Activated CD8-positive, alpha-beta T cell treated with anti-CD3 and anti-CD28 coated beads, Interleukin-2, amount 10 ng/mL, durations not matched to agents 7 days and 5 days (primary cell): ENCODE measurements around the gene CYSRT1. TPM values are rescaled to one million over a fixed set of nuclear protein-coding genes. Genes with fewer than 3 reads are reported as not detected.
"Not testable (repeated sequence)": the region's sequence is repeated elsewhere in the genome, so short reads cannot be mapped to it uniquely, and the experiment has no call there.

ENCODE experiments used
- ATAC-seq: fragments of 150-1000 bp; cut with Tn5 transposase; one replicate; pipeline ENCODE4 v1.10.0; 2021; ENCODE audit warnings: moderate library complexity
- CTCF ChIA-PET: fragments of 350-600 bp; sonication (Branson Sonifier 250); formaldehyde crosslinking; loops from one replicate; lab custom pipeline; 2021; ENCODE audit warnings: antibody characterized with exemption; lab: Charles Lee
- POLR2A ChIA-PET: fragments of 350-600 bp; sonication (Branson Sonifier 250); formaldehyde crosslinking; loops from one replicate; lab custom pipeline; 2021; ENCODE audit warnings: antibody characterized with exemption; lab: Charles Lee
- DNase-seq: peaks from one replicate; pipeline ENCODE4 v3.0.0-alpha.2; 2020
- H3K27ac Mint-ChIP-seq: one replicate; pipeline ENCODE4 v1.8.0; 2021; ENCODE audit warnings: mild to moderate bottlenecking, mixed read lengths
- H3K27me3 Mint-ChIP-seq: one replicate; pipeline ENCODE4 v1.8.0; 2021; ENCODE audit warnings: low read depth, mixed read lengths
- H3K36me3 Mint-ChIP-seq: one replicate; pipeline ENCODE4 v1.8.0; 2021; ENCODE audit warnings: low read depth, mixed read lengths
- H3K4me1 Mint-ChIP-seq: one replicate; pipeline ENCODE4 v1.8.0; 2021; ENCODE audit warnings: low read depth, mixed read lengths
- H3K4me3 Mint-ChIP-seq: one replicate; pipeline ENCODE4 v1.8.0; 2021; ENCODE audit warnings: mild to moderate bottlenecking, mixed read lengths
- H3K9me3 Mint-ChIP-seq: one replicate; pipeline ENCODE4 v1.8.0; 2022; ENCODE audit warnings: mixed read lengths; ENCODE audit not compliant: insufficient read depth
- total RNA-seq, 2 experiments: library from RNA; stranded (reverse); gene quantifications; one replicate each; pipeline ENCODE4 v1.2.3, GENCODE V29; 2021

The CYSRT1 gene
- total RNA-seq, 2 experiments from 2014 or later: 0.42 to 0.50 TPM

- H3K27me3 Mint-ChIP-seq: peaks cover 3% of the 10 kb centered on the region
Measured at GRCh38 chr9:137235424-137236237, 10.7 kb downstream of the CYSRT1 start.

GRCh38 chr9:137236238-137236935 lies 11.4 kb downstream of the CYSRT1 start:
- Mint-ChIP-seq H3K4me3 (no peak overlapping the region), H3K9me3 (no peaks in the 10 kb centered on the region), H3K27me3 (peaks cover 3% of the 10 kb centered on the region), H3K4me1 (peaks cover 20% of the 10 kb centered on the region), H3K27ac (no peak overlapping the region), H3K36me3 (peaks cover 8% of the 10 kb centered on the region)
- CTCF ChIA-PET: interaction anchor here (0.6 to 5.2 kb wide), 44 partner anchors 9 to 440 kb away, joined by 3 to 73 read pairs (median 4); partner anchors contain the start of genes ABCA2, ANAPC2, CCDC183 and CYSRT1
- POLR2A ChIA-PET: interaction anchor here (0.6 to 1.7 kb wide), 6 partner anchors 9 to 165 kb away, joined by 3 to 5 read pairs (median 3); partner anchors contain the start of genes ANAPC2, RNF208 and RNF224
- DNase-seq (peak; percentile 93), ATAC-seq (peak; percentile 29)

More at GRCh38 chr9:137235424-137236237, 10.7 kb downstream of the CYSRT1 start:
- ATAC-seq (no peak), DNase-seq (no peak)
- H3K4me3 Mint-ChIP-seq: no peak overlapping the region
- no peak overlapping the region for H3K27ac Mint-ChIP-seq
- no peaks in the 10 kb centered on the region for H3K9me3 Mint-ChIP-seq
- peaks cover 4% of the 10 kb centered on the region for H3K36me3 Mint-ChIP-seq
- ChIA-PET CTCF (interaction anchor here (1.0 to 5.2 kb wide), 17 partner anchors 10 to 439 kb away, joined by 3 to 73 read pairs (median 7); partner anchors contain the start of genes ANAPC2, CCDC183, CYSRT1 and DPP7), POLR2A (no interaction called here)
- H3K4me1 Mint-ChIP-seq: peaks cover 18% of the 10 kb centered on the region

DNA sequence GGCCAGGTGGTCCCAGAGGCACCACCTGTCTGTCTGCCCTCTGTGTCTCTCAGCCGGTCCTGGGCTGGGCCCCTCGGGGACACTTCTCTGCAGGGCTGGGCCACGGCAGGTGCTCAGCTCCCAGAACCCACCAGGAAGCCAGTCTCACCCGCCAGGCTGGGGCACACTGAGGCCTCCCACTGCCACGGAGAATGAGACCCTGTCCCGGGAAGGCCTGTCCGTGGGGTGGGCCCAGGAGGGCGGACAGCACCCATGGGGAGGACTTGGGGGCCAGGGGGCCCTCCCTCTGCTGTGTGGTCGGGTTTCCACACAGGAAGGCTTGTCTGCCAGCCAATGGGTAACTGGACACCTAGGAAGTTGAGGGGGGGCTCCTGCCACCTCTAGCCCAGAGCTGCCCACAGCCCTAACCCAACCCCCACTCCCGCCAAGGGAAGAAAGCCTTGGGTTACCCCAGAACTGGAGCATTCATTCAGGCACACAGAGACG lies 12.0 kb downstream of the CYSRT1 start:
- no peak overlapping the region for H3K27ac Mint-ChIP-seq
- ATAC-seq: no peak
- no peak overlapping the region for H3K4me3 Mint-ChIP-seq
- ChIA-PET POLR2A (interaction anchor here (0.6 to 1.7 kb wide), 6 partner anchors 8 to 166 kb away, joined by 3 to 5 read pairs (median 3); partner anchors contain the start of genes ANAPC2, RNF208 and RNF224), CTCF (interaction anchor here (0.6 to 5.2 kb wide), 44 partner anchors 9 to 441 kb away, joined by 3 to 73 read pairs (median 4); partner anchors contain the start of genes ABCA2, ANAPC2, CCDC183 and CYSRT1)
- DNase-seq: no peak
- peaks cover 10% of the 10 kb centered on the region for H3K36me3 Mint-ChIP-seq
- no peaks in the 10 kb centered on the region for H3K9me3 Mint-ChIP-seq
- H3K27me3 Mint-ChIP-seq: peaks cover 3% of the 10 kb centered on the region
- peaks cover 20% of the 10 kb centered on the region for H3K4me1 Mint-ChIP-seq

DNA sequence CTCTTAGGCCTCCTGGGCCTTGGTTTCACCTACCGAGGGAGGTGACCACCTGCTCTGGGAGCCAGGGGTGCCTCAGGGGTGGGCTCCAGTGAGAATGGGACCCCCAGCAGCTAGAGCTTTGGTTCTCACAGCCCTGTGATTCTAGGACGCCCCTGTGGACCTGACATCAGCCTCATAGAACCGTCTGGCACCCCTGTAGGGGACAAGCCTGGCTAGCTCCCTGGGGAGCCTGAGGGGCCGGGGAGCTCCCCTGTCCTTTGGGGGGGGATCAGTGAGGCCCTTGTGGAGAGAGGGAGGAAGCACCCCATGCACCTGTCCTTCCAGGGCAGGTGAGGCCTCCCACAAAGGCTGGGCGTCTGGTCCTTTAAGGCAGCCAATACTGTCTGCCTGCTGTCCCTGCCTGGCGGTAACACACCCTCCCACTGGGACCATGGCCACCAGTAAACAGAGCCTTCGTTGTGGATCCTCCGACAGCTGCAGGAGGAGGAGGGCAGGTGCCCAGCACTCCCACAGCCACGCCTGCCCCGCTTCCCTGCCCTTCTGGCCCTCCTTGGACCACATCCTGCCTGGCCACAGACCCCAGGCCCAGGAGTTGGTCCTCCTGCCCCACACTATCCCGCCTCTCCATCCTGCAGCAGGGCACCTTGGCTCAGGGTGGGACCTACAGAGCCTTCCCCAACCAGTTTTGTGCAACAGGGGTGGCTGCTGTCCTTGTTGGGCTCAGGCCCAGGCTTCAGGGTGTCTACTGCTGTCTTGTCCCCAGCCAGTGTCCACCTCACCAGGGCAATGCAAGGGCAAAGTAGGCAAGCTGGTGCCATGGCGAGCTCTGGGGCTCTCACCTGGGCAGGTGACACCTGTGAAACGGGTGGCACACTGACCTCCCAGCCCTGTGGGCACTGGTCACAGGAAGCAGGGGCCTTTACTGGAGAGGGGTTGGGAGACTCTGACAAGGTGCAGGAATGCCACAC lies 13.1 kb downstream of the CYSRT1 start:
- Mint-ChIP-seq H3K4me1 (peaks cover 29% of the 10 kb centered on the region), H3K36me3 (peaks cover 21% of the 10 kb centered on the region), H3K9me3 (no peaks in the 10 kb centered on the region), H3K4me3 (no peak overlapping the region), H3K27me3 (peaks cover 3% of the 10 kb centered on the region), H3K27ac (peak overlapping the region; percentile 46)
- ATAC-seq: no peak
- ChIA-PET POLR2A (interaction anchor here (0.6 to 1.7 kb wide), 4 partner anchors 11 to 28 kb away, joined by 3 to 4 read pairs (median 3); partner anchors contain the start of gene RNF224), CTCF (interaction anchor here (0.7 to 5.2 kb wide), 10 partner anchors 10 to 167 kb away, joined by 3 to 73 read pairs (median 6); partner anchors contain the start of genes CYSRT1, NELFB, RNF208 and RNF224)
- no peak for DNase-seq

GRCh38 chr9:137239541-137240200 lies 14.7 kb downstream of the CYSRT1 start:
- H3K4me3 Mint-ChIP-seq: peak overlapping the region; percentile 72
- CTCF ChIA-PET: interaction anchor here (0.8 to 5.0 kb wide), 8 partner anchors 12 to 172 kb away, joined by 3 to 32 read pairs (median 4); partner anchors contain the start of genes CYSRT1, MAN1B1, NELFB and RNF208
- not testable (repeated sequence) for DNase-seq, H3K9me3 Mint-ChIP-seq, ATAC-seq, H3K27me3 Mint-ChIP-seq
- H3K4me1 Mint-ChIP-seq: peaks cover 40% of the 10 kb centered on the region
- peaks cover 31% of the 10 kb centered on the region for H3K36me3 Mint-ChIP-seq
- POLR2A ChIA-PET: interaction anchor here (0.6 to 3.8 kb wide), 18 partner anchors 15 to 358 kb away, joined by 3 to 87 read pairs (median 6); partner anchors contain the start of genes CYSRT1, LRRC26, MAN1B1 and NELFB
- peak overlapping the region; percentile 68 for H3K27ac Mint-ChIP-seq

GRCh38 chr9:137240318-137240840 lies 15.4 kb downstream of the CYSRT1 start:
- DNase-seq (peak; percentile 75), ATAC-seq (peak; percentile 24)
- peak overlapping the region; percentile 52 for H3K27ac Mint-ChIP-seq
- peaks cover 31% of the 10 kb centered on the region for H3K36me3 Mint-ChIP-seq
- ChIA-PET CTCF (interaction anchor here (0.8 to 5.0 kb wide), 11 partner anchors 13 to 211 kb away, joined by 3 to 32 read pairs (median 3); partner anchors contain the start of genes CYSRT1, MAN1B1, NELFB and RNF208), POLR2A (interaction anchor here (0.6 to 3.8 kb wide), 43 partner anchors 9 to 433 kb away, joined by 3 to 87 read pairs (median 4); partner anchors contain the start of genes CYSRT1, EHMT1, EXD3 and LRRC26)
- H3K27me3 Mint-ChIP-seq: no peaks in the 10 kb centered on the region
- H3K4me1 Mint-ChIP-seq: peaks cover 40% of the 10 kb centered on the region
- H3K9me3 Mint-ChIP-seq: no peaks in the 10 kb centered on the region
- H3K4me3 Mint-ChIP-seq: peak overlapping the region; percentile 72

DNA sequence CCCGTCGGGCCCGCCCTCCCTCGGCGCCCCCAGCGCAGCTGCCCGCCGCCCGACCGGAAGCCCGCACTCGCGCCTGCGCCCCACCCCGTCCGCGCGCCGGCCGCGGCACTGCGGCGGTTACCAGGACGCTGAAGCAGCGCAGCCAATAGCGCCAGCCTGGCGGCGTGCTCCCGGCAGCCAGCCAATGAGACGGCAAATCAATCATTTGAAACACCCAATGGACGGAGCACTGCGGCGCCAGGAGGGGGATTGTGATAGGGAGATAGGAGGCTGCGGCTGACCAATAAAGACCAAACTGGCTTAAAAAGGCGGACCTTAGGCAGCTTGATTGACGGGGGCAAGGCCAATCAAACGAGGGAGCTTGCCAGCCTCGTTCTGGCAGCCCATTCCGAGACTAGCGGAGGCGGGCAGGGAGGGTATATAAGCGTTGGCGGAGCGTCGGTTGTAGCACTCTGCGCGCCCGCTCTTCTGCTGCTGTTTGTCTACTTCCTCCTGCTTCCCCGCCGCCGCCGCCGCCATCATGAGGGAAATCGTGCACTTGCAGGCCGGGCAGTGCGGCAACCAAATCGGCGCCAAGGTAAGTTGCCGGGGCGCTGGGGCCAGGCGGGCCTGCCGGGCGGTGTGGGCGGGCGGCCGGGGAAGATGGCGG lies 16.0 kb downstream of the CYSRT1 start, which contains the start of gene TUBB4B:
TUBB4B (plus strand) TSS at position 447 of the 649 bp plus-strand sequence; CDS start at position 521, 74 bp downstream.
- Mint-ChIP-seq H3K4me1 (peaks cover 40% of the 10 kb centered on the region), H3K4me3 (peak within 1 kb of the TSS; percentile 86), H3K9me3 (no peaks in the 10 kb centered on the region), H3K36me3 (peaks cover 31% of the 10 kb centered on the region), H3K27me3 (no peaks in the 10 kb centered on the region), H3K27ac (peak within 1 kb of the TSS; percentile 94)
- DNase-seq (peak; percentile 99), ATAC-seq (peak; percentile 80)
- ChIA-PET CTCF (interaction anchor here (0.9 to 5.0 kb wide), 9 partner anchors 14 to 212 kb away, joined by 3 to 32 read pairs (median 4); partner anchors contain the start of genes CYSRT1, NELFB, RNF208 and RNF224), POLR2A (interaction anchor here (0.6 to 3.8 kb wide), 42 partner anchors 9 to 433 kb away, joined by 3 to 87 read pairs (median 4); partner anchors contain the start of genes CYSRT1, EHMT1, EXD3 and LRRC26)

DNA sequence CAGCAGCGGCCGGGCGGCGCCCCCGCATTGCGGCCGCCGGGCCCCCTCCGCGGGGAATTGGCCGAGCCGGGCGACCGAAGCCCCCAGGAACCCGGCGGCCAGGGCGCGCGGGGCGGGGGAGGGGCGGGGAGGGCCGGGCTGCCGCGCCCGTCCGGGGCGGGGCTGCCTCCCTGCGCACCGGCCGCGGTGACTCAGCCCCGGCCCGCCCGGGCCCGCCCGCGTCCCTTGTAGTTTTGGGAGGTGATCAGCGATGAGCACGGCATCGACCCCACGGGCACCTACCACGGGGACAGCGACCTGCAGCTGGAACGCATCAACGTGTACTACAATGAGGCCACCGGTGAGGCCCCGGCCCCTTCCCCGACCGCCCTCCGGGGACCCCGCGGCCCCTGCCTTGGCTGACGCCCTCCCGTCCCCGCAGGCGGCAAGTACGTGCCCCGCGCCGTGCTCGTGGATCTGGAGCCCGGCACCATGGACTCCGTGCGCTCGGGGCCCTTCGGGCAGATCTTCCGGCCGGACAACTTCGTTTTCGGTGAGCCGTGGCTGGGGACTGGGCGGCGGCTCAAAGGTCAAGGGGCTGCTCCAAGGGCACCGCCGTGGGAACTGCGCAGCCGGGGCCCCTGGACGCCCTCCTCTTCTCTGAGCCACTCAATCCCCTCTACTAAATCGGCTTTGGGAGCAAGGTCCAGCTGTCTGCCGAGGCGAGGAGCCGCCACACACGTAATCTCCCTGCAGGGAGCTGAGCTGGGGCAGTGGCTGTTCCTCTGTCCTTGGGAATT lies 16.7 kb downstream of the CYSRT1 start:
- POLR2A ChIA-PET: interaction anchor here (0.8 to 3.8 kb wide), 18 partner anchors 13 to 377 kb away, joined by 3 to 87 read pairs (median 5); partner anchors contain the start of genes CYSRT1, EHMT1, EXD3 and MAN1B1
- peak overlapping the region; percentile 86 for H3K4me3 Mint-ChIP-seq
- peak; percentile 20 for ATAC-seq
- H3K9me3 Mint-ChIP-seq: no peaks in the 10 kb centered on the region
- CTCF ChIA-PET: interaction anchor here (1.3 to 5.0 kb wide), 4 partner anchors 13 to 146 kb away, joined by 3 to 32 read pairs (median 6); partner anchors contain the start of genes CYSRT1, NELFB and TOR4A
- H3K4me1 Mint-ChIP-seq: peaks cover 38% of the 10 kb centered on the region
- H3K36me3 Mint-ChIP-seq: peaks cover 31% of the 10 kb centered on the region
- peak; percentile 69 for DNase-seq
- no peaks in the 10 kb centered on the region for H3K27me3 Mint-ChIP-seq
- H3K27ac Mint-ChIP-seq: peak overlapping the region; percentile 87
